HG02642 (cell line): ENCODE results near the gene AQP12A.
"Not testable (repeated sequence)": the region's sequence is repeated elsewhere in the genome, so short reads cannot be mapped to it uniquely, and the experiment has no call there.

Source experiments
- ATAC-seq: cut with Tn5 transposase; IDR thresholded peaks from one replicate; pipeline ENCODE4 v1.9.1; 2021; ENCODE audit warnings: mild to moderate bottlenecking; ENCODE audit not compliant: unreplicated experiment, poor library complexity

The AQP12A gene, protein sequence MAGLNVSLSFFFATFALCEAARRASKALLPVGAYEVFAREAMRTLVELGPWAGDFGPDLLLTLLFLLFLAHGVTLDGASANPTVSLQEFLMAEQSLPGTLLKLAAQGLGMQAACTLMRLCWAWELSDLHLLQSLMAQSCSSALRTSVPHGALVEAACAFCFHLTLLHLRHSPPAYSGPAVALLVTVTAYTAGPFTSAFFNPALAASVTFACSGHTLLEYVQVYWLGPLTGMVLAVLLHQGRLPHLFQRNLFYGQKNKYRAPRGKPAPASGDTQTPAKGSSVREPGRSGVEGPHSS

DNA sequence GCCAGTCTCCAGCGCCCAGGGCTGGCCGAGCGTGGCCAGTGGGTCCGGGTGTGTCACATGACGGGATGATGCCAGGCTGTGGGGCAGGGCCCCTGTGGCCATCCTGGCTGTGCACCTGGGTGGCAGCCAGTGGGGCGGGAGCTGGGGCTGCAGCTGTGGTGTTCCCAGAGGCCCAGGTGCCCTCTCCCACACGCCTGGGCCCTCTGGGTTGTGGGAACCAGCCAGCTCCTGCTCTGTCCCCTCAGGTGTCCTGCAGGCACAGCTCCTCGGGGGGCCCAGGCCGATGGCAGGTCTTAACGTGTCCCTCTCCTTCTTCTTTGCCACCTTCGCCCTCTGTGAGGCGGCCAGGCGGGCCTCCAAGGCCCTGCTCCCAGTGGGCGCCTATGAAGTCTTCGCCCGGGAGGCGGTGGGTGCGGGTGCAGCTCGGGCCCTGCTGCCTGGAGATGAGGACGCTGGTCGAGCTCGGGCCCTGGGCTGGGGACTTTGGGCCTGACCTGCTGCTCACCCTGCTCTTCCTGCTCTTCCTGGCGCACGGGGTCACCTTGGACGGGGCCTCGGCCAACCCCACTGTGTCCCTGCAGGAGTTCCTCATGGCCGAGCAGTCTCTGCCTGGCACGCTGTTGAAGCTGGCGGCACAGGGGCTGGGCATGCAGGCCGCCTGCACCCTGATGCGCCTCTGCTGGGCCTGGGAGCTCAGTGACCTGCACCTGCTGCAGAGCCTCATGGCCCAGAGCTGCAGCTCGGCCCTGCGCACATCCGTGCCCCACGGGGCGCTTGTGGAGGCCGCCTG lies at the start of gene AQP12A:
TSS of gene AQP12A (plus strand) at position 236 of the 790 bp plus-strand sequence. CDS start at position 284, 48 bp downstream.
- ATAC-seq = not testable (repeated sequence)

DNA sequence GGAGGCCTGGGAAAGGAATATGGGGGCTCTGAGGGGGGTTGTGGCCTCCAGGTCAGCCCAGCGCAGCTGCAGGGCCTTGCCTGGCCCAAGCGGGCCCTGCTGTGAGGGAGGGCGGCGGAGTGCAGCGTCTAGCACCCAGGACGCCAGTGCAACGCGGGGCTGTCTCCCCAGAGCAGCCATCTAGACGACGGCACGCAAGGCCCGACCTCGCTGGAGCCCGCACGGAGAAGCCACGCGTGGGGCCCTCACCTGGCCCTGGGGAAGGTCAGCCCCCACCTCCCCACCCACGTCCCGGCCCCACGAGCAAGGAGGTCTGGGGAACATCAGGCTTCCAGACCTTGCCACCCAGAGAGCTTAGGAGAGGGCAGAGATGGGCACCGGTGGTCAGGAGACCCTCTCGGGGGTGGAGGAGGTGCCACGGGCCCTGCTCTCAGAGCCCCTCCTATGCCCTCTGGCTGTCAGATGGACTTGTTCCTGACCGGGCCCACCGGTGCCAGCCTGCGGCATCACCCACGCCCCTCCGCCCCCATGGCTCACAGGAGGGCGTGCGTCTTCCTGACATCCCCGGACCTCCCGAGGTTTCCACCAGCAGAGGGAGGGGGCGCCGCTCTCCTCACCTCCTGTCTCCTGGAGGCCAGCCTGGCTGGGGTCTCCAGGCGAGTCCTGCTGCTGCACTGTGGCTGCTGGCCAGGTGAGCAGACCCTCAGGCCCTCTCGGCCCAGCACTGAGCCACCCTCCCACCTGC lies 49.4 kb upstream of the AQP12A start:
- ATAC-seq = no peak

DNA sequence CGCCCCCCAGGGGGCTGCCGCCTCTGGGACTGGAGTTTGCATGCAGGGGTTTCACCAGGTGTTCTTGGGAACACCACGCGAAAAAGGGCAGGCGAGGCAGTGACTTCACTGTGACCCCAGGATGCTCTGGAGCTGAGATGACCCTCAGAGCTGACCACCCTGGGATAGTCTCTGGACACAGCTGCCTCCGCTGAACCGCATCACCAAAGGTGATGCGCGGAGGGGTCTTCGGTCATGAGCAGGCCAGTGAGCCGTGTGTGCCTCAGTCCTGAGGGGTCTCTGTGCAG lies 48.9 kb upstream of the AQP12A start:
- no peak for ATAC-seq

DNA sequence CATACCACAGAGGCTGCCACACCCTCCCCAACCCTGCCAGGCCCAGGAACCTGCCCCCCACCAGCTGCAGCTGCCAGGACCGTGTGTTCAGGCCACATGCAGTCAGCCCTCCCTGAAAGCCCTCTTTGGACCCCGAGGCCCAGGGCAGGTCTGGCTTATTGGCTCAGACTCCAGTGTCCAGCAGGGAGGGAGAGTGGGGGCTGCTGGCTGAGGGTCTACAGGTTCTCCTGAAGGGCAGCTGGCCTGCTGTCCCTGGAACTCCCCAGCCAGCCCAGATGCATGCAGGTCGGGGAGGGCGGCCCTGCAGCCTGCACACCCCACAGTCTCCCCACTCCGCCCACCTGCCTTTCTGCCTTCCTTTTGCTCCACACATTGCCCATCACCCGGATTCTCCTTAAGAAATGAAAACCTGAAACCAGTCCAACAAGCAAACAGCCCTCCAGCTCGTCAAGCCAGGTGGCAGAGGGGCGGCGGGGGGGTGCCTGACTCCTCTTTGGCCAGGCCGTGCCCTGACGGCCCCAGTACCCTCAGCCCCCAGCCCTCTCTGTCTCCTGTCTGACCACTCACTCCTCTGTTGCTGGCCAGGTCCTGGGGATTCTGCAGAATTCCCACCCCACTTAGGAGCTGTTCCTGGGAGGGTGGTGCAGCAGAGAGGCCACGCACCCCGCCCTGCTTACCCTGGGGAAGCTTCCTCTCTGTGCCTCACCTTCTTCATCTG lies 48.4 kb upstream of the AQP12A start:
- no peak for ATAC-seq

DNA sequence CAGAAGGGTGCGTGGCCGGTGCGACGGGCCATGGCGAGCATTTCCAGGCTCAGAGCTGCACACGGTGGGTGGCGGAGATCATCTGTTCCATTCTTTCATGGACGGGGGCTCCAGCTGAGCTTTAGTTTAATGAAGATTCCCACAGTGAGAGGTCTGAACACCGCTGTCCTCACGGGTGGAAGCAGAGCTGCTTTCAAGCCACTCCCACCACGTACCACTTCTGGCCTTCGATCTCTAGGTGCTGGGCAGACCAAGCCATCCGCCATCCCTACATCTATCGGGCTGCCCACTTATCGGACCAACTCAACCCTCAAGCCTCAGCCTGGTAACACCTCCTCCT lies 47.9 kb upstream of the AQP12A start:
- ATAC-seq = no peak

DNA sequence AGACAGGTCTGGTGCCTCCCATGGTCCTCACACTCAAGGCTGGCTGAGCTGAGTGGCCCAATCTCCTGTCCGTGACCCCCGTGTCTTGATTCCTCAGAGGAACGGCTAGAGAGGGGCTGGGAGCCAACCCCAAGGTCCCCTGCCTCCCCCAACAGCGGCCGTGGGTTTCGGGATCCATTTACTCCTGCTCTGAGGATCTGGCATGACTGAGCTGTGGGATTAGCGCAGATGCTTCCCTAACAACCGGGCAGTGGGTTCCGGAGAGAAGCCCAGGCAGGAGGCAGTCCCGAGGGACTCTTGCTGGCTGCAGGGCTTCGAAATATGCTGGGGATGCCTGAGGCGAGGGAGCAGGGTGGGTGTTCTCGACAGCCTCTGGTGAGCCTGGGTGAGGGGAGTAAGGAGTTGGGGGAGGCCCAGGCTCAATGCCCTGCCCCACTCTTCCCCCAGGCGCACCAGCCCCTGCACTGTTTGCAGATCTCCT lies 47.5 kb upstream of the AQP12A start:
- no peak for ATAC-seq

DNA sequence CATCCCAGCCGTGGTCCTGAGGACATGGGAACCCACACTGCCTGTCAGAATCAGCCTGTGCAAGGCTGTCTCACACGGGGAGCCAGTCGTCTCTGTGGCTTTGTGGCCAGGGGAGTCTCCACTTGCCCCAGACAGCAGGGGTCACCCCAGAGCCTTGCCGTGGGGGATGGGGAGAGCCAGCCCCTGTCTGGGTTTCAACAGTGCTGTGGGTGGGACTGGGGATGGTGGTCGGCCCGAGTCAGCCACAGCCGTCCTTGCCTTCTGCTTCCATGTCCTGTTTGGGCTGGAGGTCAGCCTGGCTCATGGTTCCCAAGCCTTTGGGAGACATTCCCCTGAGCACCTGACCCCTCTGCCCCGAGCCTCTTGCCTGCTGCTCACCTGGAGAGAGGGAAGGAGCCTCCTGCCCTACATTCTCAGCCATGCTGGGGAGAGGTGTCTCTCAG lies 46.8 kb upstream of the AQP12A start:
- no peak for ATAC-seq

DNA sequence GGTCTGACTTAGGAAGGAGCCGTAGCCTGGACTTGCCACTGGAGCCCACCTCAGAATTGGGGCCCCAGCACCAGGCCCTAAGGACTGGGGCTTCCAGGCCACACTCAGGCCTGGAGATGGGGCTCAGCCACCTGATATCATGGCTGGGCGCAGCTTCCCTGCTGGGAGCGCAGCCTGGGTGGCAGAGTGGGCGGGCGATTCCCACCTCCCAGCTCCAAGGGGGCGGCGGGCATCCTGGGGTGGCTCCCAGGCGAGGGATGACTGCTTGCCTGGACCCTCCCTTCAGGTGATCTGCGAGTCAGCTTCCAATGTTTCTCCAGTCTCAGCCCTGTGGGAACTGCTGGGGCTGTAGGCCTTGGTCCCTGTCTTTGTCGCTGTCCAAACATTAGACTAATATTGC lies 46.3 kb upstream of the AQP12A start:
- no peak for ATAC-seq

DNA sequence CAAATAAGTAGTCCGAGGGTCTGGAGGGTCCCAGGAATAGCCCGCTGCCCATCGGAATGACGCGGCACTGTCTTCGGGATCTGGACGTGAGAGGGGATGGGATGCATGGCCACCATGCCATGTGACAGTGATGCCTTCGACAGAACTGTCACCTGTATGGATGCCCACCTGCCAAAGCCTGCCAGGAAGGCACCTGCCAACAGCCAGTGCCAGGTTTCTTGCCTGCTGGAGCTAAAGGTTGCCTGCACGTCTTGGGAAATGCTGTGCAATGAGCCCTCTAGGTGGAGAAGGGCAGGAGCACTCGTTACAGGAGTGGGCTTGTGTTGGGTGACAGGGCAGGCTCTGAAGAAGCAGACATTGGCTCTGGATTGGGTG lies 45.9 kb upstream of the AQP12A start:
- no peak for ATAC-seq

DNA sequence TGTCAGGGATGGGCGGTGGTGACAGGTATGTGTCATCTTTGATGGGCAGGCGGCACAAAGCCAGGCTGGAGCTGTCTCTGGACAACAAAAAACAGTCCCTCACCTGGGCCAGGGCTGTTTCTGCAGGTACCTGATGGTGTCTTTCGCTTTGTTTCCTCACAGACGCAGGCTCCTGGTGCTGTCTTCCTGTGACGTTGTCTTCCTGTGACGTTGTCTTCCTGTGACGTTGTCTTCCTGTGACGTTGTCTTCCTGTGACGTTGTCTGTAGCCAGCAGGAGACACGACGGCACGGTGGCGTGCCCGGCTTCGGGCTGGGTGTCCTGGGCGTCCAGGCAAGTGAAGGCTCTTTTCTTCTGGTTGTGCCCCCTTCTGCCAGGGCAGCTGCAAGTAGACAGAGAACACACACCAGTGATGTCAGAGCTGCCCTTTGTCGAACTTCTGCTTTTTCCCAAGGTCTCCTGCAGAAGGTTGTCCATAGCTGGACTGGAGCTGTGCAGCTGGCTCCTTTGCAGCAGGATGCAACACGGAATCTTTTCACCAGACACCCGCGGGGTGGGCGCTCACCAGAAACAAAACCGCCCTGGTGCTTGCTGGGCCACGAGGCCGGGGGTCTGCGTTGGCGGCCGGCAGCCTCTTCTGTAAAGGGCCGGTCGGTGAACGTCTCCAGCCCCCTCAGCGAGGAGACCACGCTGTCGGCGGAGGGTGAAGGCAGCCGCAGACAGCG lies 45.3 kb upstream of the AQP12A start:
- ATAC-seq = no peak

DNA sequence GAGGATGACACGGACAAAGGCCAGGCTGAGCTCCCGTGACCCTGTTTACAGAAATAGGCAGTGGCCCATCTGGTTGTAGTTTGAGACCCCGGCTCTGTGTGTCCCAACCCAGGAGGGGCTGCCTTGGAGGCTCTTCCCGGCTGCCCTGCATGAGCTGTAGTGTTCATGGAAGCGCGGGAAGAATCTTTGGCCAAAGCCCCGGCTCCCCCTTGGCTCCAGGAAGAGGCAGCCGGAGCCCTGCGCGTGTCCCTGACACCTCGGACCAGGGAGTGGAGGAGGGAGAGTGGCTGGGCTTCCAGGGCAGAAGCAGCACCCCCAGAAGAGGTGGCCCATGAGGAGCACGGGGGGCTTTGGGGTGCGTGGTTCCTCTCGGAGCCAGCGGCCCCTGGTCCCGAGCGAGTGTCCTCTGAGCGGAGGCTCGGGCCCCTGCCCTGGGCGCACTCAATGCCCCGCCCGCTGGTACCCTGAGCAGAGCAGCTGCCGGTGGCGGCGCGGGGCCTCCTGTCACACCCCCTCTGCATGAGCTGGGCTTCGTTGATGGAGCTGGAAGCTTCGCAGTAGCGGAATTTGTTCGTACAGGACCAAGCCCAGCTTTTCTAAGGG lies 44.7 kb upstream of the AQP12A start:
- ATAC-seq = no peak

DNA sequence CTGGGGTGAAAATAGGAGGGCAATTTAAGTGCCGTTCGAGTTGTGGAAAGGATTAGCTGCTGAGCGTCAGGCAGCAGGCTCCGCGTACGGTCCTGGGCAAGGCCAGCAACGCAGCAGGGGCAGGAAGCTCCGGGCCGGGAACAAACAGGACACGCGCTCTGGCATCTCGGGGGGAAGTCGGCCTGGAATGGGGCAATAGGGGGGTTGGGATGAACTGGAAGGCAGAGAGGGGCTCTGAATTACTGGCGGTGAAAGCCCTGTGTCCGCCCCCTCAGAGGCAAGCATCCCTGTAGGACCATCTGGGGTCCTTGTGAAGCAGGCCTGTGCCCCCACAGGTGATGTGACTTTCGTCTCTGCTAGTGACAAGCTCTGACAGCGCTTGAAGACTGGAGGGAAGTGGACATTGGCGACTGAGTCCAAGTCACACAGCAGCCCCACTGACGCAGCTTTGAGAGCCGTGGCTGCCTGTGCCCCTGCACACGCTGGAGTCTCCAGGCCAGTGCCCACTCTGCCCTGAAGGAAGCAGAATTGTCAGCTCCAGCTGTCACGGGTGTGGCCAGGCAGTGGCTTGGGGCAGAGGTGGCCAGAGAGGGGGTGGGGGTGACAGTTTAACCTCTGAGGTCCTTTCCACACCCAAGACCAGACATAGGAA lies 44.0 kb upstream of the AQP12A start:
- ATAC-seq = no peak

DNA sequence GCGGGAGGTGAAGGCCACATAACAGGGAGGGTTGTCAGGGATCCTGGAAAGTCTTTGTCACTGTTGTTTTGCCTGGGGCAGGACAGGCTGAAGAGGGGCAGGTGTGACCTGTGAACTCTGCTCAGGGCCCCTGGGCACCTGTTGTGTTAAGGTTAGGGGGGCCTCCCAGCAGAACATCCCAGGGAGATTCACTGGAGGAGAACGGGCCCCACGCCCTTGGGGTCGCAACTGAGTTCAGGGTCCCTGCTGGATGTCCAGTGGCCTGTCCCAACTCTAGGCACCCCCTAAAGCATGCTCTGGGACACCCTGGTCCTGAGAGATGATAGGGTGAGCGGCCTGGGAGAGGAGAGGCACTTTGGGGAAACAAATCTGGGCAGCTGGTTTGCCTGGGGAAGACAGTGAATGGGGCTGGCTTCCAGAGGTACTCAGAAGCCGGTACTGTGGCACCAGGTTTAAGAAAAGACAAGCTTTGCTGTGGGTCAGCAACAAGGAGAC lies 43.5 kb upstream of the AQP12A start:
- ATAC-seq = no peak

DNA sequence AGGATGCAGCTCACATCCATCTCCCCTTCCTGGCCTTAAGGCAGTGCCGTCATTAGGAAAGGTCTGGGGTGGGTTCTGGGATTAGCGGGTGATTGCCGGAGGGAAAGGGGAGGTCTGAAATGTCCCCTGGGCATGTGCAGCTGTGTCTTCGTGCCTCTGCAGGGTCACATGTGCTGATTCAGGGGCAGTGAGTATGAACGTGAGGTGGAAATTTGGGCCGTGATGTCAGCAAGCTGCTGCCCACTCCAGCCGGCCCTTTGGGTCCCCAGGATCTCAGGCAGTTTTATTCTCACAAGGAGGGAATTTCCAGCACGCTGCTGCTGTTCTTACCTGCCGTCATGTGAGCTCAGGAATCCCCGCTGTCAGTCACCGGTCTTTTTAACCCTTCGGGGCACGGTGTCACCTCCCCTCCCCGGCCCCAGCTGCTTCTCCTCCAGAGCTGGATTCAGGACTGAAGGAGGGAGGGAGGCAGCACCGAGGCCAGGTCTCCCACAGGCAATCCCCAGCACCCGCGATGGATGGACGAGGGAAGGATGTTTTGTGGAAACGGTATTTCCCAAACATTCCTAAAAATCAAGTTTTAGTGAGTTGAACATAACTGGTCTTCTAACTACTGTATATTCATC lies 42.9 kb upstream of the AQP12A start:
- ATAC-seq = no peak

DNA sequence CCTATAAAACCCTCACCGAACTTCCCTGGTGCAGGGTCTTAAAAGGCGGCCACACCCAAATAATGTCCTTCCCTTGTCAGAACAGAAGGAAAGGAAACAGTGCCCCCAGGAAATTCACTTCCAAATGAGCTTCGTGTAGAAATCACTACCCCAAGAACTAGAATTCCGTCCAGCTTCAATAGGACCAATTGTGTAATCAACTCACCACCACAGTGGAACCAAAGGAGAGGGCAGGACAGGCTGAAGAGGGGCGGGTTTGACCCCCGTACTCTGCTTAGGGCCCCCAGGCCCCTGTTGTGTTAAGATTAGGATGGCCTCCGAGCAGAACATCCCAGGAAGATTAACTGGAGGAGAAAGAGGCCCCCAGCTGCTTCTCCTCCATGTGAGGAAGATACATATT lies 42.3 kb upstream of the AQP12A start:
- ATAC-seq = no peak

DNA sequence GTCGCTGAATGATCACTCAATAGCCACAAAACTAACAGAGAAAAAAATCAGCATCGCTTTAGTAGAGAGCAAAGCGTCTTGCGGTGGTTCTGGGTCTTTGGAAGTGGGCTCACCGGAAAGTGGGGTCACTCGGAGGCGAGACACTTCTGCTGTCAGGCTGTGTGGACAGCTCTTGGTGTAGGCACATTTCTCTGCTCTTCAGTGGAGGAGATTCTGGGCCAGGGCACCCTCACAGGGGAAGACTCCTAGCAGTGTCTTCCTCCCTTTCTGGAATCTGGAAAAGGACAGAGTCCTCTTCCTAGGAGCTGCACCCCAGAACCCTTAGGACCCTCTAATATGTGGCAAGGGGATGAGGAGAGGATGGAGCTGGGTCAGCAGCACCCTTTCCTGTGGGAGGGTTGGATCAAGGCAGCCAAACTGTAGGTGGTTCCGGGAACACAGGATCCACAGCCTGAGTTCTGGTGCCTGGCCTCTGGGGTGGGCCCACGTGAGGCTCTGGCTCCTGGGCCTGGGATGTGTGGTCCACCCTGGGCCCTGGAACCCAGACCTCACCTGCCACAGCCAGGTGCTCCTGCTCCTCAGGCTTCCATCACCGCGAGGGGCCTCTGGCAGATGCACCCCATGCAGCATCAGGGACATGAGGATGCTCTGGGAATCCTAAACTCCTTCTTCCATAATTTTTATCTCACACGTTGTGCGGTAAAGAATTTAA lies 41.3 kb upstream of the AQP12A start:
- ATAC-seq = no peak

DNA sequence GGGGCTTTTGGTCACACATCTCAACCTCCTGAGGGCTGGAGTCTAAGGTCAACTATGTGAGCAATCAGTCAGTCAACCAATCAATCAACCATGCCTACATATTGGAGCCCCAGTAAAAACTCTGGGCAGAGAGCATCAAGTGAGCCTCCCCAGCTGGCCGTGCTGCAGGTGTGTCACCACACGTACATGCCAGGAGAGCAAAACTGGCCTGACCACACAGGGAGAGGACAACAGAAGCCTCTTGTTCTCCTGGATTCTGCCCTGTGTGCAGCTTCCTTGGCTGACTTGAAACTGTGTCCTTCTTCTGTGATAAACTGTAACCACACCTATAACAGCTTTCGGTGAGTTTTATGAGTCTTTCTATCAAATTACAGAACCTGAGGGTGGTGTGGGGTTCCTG lies 40.5 kb upstream of the AQP12A start:
- no peak for ATAC-seq
